Measurements from ENCODE around the gene HECW1.

GRCh38 chr7:43491984-43492383 is 379.5 kb downstream of the HECW1 start:
- TF ChIP-seq, protein P1, sequence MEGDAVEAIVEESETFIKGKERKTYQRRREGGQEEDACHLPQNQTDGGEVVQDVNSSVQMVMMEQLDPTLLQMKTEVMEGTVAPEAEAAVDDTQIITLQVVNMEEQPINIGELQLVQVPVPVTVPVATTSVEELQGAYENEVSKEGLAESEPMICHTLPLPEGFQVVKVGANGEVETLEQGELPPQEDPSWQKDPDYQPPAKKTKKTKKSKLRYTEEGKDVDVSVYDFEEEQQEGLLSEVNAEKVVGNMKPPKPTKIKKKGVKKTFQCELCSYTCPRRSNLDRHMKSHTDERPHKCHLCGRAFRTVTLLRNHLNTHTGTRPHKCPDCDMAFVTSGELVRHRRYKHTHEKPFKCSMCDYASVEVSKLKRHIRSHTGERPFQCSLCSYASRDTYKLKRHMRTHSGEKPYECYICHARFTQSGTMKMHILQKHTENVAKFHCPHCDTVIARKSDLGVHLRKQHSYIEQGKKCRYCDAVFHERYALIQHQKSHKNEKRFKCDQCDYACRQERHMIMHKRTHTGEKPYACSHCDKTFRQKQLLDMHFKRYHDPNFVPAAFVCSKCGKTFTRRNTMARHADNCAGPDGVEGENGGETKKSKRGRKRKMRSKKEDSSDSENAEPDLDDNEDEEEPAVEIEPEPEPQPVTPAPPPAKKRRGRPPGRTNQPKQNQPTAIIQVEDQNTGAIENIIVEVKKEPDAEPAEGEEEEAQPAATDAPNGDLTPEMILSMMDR (IDR thresholded peaks at IDR 0.05), result no peak
- no peak for TF ChIP-seq POLR2A (IDR thresholded peaks at IDR 0.05)
- no peak for TF ChIP-seq POLR2AphosphoS5 (IDR thresholded peaks at IDR 0.05)

All from breast epithelium (tissue), 3 donors.